ENCODE measurements around the gene UGT8. TPM values are rescaled to one million over a fixed set of nuclear protein-coding genes. Genes with fewer than 3 reads are reported as not detected.

Gene UGT8
- polyA plus RNA-seq, result 1 to 10 TPM in 1 of 2 donors, under 1 TPM in 1; 0.61 to 1.3 TPM

DNA sequence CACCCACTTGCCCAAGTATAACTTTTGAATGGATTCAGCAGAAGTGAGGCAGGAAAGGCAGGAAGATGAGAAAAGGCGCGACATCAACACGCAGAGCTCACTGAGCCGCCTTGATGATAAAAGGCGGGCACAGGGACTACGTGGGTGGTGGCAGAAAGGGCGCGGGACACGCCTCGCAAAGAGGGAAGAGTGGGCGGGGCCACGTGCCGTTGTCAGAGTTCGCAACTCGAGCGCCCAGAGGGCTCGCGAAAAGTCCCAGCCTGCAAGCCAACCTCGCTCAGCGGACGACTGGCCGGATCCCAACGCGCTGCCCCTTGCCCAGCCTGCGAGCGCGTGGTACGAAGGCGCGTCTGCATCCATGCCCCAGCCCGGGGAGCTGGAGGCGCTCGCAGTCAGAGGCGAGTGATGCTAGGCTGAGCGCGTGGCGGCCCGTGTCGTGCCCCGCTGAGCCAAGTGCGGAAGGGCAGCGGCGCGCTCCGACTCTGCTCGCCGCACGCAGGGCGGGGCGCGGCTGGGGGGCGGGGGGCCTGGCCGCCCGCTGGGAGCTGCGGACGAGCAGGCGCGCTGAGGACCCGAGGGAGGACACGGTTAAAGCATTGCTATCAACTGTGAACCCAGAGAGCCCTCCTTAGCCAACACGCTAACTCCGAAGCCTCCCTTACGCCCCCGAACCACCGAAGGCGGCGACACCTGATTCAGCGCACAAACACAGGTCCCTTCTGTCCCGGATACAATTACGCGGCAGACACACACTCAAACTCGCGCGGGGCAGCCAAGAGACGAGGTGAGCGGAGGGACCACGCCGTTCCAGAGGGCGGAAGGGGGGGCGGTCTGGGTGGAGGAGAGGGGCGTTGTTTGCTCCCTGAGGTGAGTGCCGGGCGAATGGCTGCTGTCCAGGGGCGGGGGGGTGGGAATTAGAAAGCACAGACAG is at the start of gene UGT8:
TSS of gene UGT8 (plus strand) at position 617 of the 931 bp plus-strand sequence. CDS start 24,074 bp downstream, outside the sequence.
- WGBS, 2 donors, result 2% methylated on average over 80 to 82 of the region's 84 CpGs
- Histone ChIP-seq H3K27ac (ENCODE audit: low read depth in 2 of 2, low read length in 1 of 2) (no peak within 1 kb of the TSS), H3K4me3 (ENCODE audit: low read depth in 1 of 2, low read length in 2 of 2) (peak within 1 kb of the TSS; percentile 49 to 59), H3K4me1 (ENCODE audit: control insufficient read depth in 2 of 2, insufficient read depth in 2 of 2, low read length in 1 of 2) (peaks cover 2 to 4% of the 10 kb centered on the region in 2 donors), H3K27me3 (ENCODE audit: control insufficient read depth in 1 of 2, insufficient read depth in 2 of 2, low read length in 2 of 2) (no peaks in the 10 kb centered on the region), H3K36me3 (ENCODE audit: control insufficient read depth in 2 of 2, insufficient read depth in 2 of 2, low read length in 1 of 2) (no peaks in the 10 kb centered on the region), H3K9me3 (ENCODE audit: control insufficient read depth in 2 of 2, insufficient read depth in 1 of 2, low read depth in 1 of 2, low read length in 1 of 2) (peaks cover 0 to 2% of the 10 kb centered on the region in 2 donors)

DNA sequence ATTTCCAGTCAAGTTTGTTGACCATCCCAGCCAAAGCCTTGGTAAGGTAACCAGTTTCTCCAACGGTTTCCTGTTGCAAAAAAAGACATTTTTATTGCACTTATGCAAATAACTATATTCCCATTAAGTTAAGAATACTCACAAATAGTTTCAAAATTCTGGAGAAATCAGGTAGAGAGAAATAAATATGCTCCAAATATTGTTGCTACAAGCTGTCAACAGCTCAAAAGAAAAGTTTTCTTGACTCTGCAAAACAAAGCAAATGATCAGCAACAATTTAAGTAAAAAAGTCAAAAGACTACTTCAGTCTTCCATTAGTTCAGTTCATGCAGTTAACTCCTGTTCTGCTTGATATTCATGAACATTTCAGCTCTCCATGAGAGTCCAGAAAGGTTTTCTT is 49.0 kb upstream of the UGT8 start:
- H3K9me3 ChIP-seq (ENCODE audit: control insufficient read depth in 2 of 2, insufficient read depth in 1 of 2, low read depth in 1 of 2, low read length in 1 of 2), result no peaks in the 10 kb centered on the region
- H3K4me1 ChIP-seq (ENCODE audit: control insufficient read depth in 2 of 2, insufficient read depth in 2 of 2, low read length in 1 of 2), result no peaks in the 10 kb centered on the region
- no peak overlapping the region for H3K27ac ChIP-seq (ENCODE audit: low read depth in 2 of 2, low read length in 1 of 2)
- no peaks in the 10 kb centered on the region for H3K27me3 ChIP-seq (ENCODE audit: control insufficient read depth in 1 of 2, insufficient read depth in 2 of 2, low read length in 2 of 2)
- H3K4me3 ChIP-seq (ENCODE audit: low read depth in 1 of 2, low read length in 2 of 2), result no peak overlapping the region
- WGBS, 2 donors, result 18 to 25% methylated on average over 1 of the region's 1 CpG
- no peaks in the 10 kb centered on the region for H3K36me3 ChIP-seq (ENCODE audit: control insufficient read depth in 2 of 2, insufficient read depth in 2 of 2, low read length in 1 of 2)

DNA sequence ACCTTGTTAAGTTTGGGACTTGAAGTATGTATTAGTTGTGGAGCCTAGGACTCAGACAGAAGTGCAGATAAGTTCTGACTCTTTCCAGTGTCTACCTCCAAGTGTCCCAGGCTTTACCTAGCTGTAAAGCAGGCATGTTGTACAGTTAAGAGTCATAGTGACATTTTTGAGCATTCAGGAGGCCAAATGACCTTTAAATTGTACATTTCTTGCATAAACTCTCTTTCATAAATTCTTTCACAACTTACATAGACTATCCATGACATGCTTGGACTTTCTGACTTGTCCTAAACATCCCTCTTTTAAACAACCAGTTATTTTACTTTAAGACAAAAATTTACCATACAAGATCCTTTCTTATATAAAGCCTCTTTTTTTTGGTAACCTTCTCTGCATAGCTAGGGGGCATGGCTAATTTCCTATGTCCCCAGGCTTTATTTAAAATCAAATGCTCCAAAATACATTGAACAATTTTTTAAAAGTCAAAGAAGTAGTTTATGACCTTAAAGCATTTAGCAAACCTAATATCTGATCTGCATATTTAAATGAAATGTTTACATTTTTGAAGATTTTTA is 40.1 kb upstream of the UGT8 start:
- H3K27me3 ChIP-seq (ENCODE audit: control insufficient read depth in 1 of 2, insufficient read depth in 2 of 2, low read length in 2 of 2), result no peaks in the 10 kb centered on the region
- no peak overlapping the region for H3K4me3 ChIP-seq (ENCODE audit: low read depth in 1 of 2, low read length in 2 of 2)
- H3K27ac ChIP-seq (ENCODE audit: low read depth in 2 of 2, low read length in 1 of 2), result no peak overlapping the region
- no peaks in the 10 kb centered on the region for H3K4me1 ChIP-seq (ENCODE audit: control insufficient read depth in 2 of 2, insufficient read depth in 2 of 2, low read length in 1 of 2)
- H3K36me3 ChIP-seq (ENCODE audit: control insufficient read depth in 2 of 2, insufficient read depth in 2 of 2, low read length in 1 of 2), result no peaks in the 10 kb centered on the region
- H3K9me3 ChIP-seq (ENCODE audit: control insufficient read depth in 2 of 2, insufficient read depth in 1 of 2, low read depth in 1 of 2, low read length in 1 of 2), result no peaks in the 10 kb centered on the region

DNA sequence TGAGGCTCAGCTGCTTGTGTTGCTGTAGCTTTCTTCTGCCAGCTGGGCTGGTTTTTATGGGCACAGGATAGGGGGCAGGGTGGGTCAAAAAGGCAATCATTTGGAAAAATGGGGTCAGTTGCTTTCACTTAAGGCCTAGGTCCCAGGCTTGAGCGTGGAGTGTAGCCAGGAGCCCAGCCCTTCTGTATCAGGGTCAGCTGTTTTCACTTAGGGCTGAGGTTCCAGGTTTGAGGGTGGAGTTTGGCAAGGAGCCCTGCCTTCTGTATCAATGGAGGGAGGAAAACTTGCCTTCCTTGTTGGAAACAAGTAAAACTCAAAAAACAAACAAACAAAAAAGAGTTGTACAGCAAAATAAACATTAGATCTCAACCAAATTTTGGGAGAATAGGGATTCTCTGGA is 37.0 kb upstream of the UGT8 start:
- H3K36me3 ChIP-seq (ENCODE audit: control insufficient read depth in 2 of 2, insufficient read depth in 2 of 2, low read length in 1 of 2), result no peaks in the 10 kb centered on the region
- H3K27me3 ChIP-seq (ENCODE audit: control insufficient read depth in 1 of 2, insufficient read depth in 2 of 2, low read length in 2 of 2), result no peaks in the 10 kb centered on the region
- H3K27ac ChIP-seq (ENCODE audit: low read depth in 2 of 2, low read length in 1 of 2), result no peak overlapping the region
- 61 to 66% methylated on average over 1 of the region's 1 CpG for WGBS, 2 donors
- H3K9me3 ChIP-seq (ENCODE audit: control insufficient read depth in 2 of 2, insufficient read depth in 1 of 2, low read depth in 1 of 2, low read length in 1 of 2), result no peaks in the 10 kb centered on the region
- no peak overlapping the region for H3K4me3 ChIP-seq (ENCODE audit: low read depth in 1 of 2, low read length in 2 of 2)
- H3K4me1 ChIP-seq (ENCODE audit: control insufficient read depth in 2 of 2, insufficient read depth in 2 of 2, low read length in 1 of 2), result no peaks in the 10 kb centered on the region

- H3K36me3 ChIP-seq (ENCODE audit: control insufficient read depth in 2 of 2, insufficient read depth in 2 of 2, low read length in 1 of 2), result no peaks in the 10 kb centered on the region
- H3K4me3 ChIP-seq (ENCODE audit: low read depth in 1 of 2, low read length in 2 of 2), result no peak overlapping the region
- no peaks in the 10 kb centered on the region for H3K4me1 ChIP-seq (ENCODE audit: control insufficient read depth in 2 of 2, insufficient read depth in 2 of 2, low read length in 1 of 2)
- H3K27me3 ChIP-seq (ENCODE audit: control insufficient read depth in 1 of 2, insufficient read depth in 2 of 2, low read length in 2 of 2), result no peaks in the 10 kb centered on the region
- H3K9me3 ChIP-seq (ENCODE audit: control insufficient read depth in 2 of 2, insufficient read depth in 1 of 2, low read depth in 1 of 2, low read length in 1 of 2), result no peaks in the 10 kb centered on the region
- WGBS, 2 donors, result 21 to 24% methylated on average over 2 of the region's 2 CpGs
- H3K27ac ChIP-seq (ENCODE audit: low read depth in 2 of 2, low read length in 1 of 2), result no peak overlapping the region
These were observed 36.3 kb upstream of the UGT8 start for GRCh38 chr4:114562176-114562904.

DNA sequence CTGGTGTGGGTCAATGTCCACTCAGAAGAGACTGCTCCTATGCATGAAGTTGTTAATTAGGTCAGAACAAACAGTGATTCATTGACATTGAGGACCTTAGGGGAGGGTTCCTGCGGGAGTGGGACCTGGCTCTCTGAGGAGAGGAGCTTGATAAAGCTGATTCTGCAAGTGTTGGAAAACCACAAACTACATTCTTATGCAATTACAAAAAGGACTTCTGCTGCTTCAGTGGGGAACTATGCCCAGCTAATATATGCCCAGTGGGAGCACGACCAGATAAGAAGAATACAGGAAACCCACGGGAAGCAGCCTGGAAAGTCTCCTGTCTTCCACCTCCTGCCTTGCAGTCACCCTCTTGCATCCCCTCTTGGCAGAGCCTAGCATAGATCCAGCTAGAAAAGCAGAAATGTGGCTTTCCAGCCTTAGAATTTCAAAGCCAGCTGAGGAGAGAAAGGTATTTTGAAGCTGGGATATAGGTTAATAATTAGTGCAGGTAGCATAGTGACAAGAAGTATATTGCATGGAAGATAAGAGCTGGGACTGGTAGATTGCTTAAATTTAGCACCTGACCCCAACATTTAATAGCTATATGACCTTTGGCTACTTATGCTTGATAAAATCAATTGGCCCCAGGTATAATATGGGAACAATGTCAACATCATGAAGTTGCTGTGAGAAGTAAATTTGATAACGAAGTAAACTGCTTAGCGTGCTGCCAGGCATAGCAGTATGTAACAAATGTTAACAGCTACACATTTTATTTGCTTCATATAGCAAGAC is 34.9 kb upstream of the UGT8 start:
- H3K27me3 ChIP-seq (ENCODE audit: control insufficient read depth in 1 of 2, insufficient read depth in 2 of 2, low read length in 2 of 2), result no peaks in the 10 kb centered on the region
- 44 to 46% methylated on average over 5 of the region's 5 CpGs for WGBS, 2 donors
- H3K4me1 ChIP-seq (ENCODE audit: control insufficient read depth in 2 of 2, insufficient read depth in 2 of 2, low read length in 1 of 2), result no peaks in the 10 kb centered on the region
- H3K27ac ChIP-seq (ENCODE audit: low read depth in 2 of 2, low read length in 1 of 2), result no peak overlapping the region
- no peaks in the 10 kb centered on the region for H3K36me3 ChIP-seq (ENCODE audit: control insufficient read depth in 2 of 2, insufficient read depth in 2 of 2, low read length in 1 of 2)
- H3K4me3 ChIP-seq (ENCODE audit: low read depth in 1 of 2, low read length in 2 of 2), result no peak overlapping the region
- H3K9me3 ChIP-seq (ENCODE audit: control insufficient read depth in 2 of 2, insufficient read depth in 1 of 2, low read depth in 1 of 2, low read length in 1 of 2), result no peaks in the 10 kb centered on the region

DNA sequence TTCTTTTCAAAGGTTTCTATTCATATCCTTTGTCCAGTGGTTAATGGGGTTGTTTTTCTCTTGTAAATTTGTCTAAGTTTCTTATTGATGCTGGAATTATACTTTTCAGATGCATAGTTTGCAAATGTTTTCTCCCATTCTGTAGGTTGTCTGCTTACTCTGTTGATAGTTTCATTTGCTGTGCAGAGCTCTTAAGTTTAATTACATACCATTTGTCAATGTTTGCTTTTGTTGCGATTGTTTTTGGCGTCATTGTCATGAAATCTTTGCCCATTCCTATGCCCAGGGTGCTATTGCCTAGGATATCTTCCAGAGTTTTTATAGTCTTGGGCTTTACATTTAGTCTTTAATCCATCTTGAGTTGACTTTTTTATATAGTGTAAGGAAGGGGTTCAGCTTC is 21.2 kb upstream of the UGT8 start:
- Histone ChIP-seq H3K4me1 (ENCODE audit: control insufficient read depth in 2 of 2, insufficient read depth in 2 of 2, low read length in 1 of 2) (no peaks in the 10 kb centered on the region), H3K27me3 (ENCODE audit: control insufficient read depth in 1 of 2, insufficient read depth in 2 of 2, low read length in 2 of 2) (no peaks in the 10 kb centered on the region), H3K27ac (ENCODE audit: low read depth in 2 of 2, low read length in 1 of 2) (no peak overlapping the region), H3K9me3 (ENCODE audit: control insufficient read depth in 2 of 2, insufficient read depth in 1 of 2, low read depth in 1 of 2, low read length in 1 of 2) (no peaks in the 10 kb centered on the region), H3K36me3 (ENCODE audit: control insufficient read depth in 2 of 2, insufficient read depth in 2 of 2, low read length in 1 of 2) (no peaks in the 10 kb centered on the region), H3K4me3 (ENCODE audit: low read depth in 1 of 2, low read length in 2 of 2) (no peak overlapping the region)
- 81 to 89% methylated on average over 2 of the region's 2 CpGs for WGBS, 2 donors

GRCh38 chr4:114582621-114583020 is 16.0 kb upstream of the UGT8 start:
- Histone ChIP-seq H3K4me1 (ENCODE audit: control insufficient read depth in 2 of 2, insufficient read depth in 2 of 2, low read length in 1 of 2) (no peaks in the 10 kb centered on the region), H3K27me3 (ENCODE audit: control insufficient read depth in 1 of 2, insufficient read depth in 2 of 2, low read length in 2 of 2) (no peaks in the 10 kb centered on the region), H3K4me3 (ENCODE audit: low read depth in 1 of 2, low read length in 2 of 2) (no peak overlapping the region), H3K36me3 (ENCODE audit: control insufficient read depth in 2 of 2, insufficient read depth in 2 of 2, low read length in 1 of 2) (no peaks in the 10 kb centered on the region), H3K9me3 (ENCODE audit: control insufficient read depth in 2 of 2, insufficient read depth in 1 of 2, low read depth in 1 of 2, low read length in 1 of 2) (no peaks in the 10 kb centered on the region), H3K27ac (ENCODE audit: low read depth in 2 of 2, low read length in 1 of 2) (no peak overlapping the region)
- WGBS, 2 donors, result 47 to 57% methylated on average over 1 of the region's 1 CpG

- 68 to 70% methylated on average over 6 of the region's 6 CpGs for WGBS, 2 donors
- H3K27me3 ChIP-seq (ENCODE audit: control insufficient read depth in 1 of 2, insufficient read depth in 2 of 2, low read length in 2 of 2), result no peaks in the 10 kb centered on the region
- no peaks in the 10 kb centered on the region for H3K4me1 ChIP-seq (ENCODE audit: control insufficient read depth in 2 of 2, insufficient read depth in 2 of 2, low read length in 1 of 2)
- H3K36me3 ChIP-seq (ENCODE audit: control insufficient read depth in 2 of 2, insufficient read depth in 2 of 2, low read length in 1 of 2), result no peaks in the 10 kb centered on the region
- H3K9me3 ChIP-seq (ENCODE audit: control insufficient read depth in 2 of 2, insufficient read depth in 1 of 2, low read depth in 1 of 2, low read length in 1 of 2), result no peaks in the 10 kb centered on the region
- H3K27ac ChIP-seq (ENCODE audit: low read depth in 2 of 2, low read length in 1 of 2), result no peak overlapping the region
- no peak overlapping the region for H3K4me3 ChIP-seq (ENCODE audit: low read depth in 1 of 2, low read length in 2 of 2)
These were observed 10.3 kb upstream of the UGT8 start for GRCh38 chr4:114588305-114588704.

Data from esophagus (tissue), 2 donors.